Mesendoderm (in vitro differentiated cells): Measurements from ENCODE around the gene FOSB.

ENCODE experiments used
- DNase-seq: peaks from one replicate; pipeline ENCODE4 v3.0.0; 2013
- H2AK5ac ChIP-seq: 2 replicates; pipeline ENCODE4 v1.6.1; 2013; ENCODE audit warnings: low read length, inconsistent platforms
- H2BK120ac ChIP-seq: 2 replicates; pipeline ENCODE4 v1.6.1; 2013; ENCODE audit warnings: low read depth, mild to moderate bottlenecking, low read length, moderate library complexity, mixed read lengths
- H2BK15ac ChIP-seq: replicated peaks from 2 replicates; pipeline ENCODE4 v1.6.1; 2013; ENCODE audit warnings: low read depth, mild to moderate bottlenecking, moderate library complexity
- H2BK5ac ChIP-seq: 2 replicates; pipeline ENCODE4 v1.6.1; 2013; ENCODE audit warnings: low read length, inconsistent platforms
- H3K18ac ChIP-seq: 2 replicates; pipeline ENCODE4 v1.6.1; 2013; ENCODE audit warnings: mild to moderate bottlenecking, low read length, mixed read lengths
- H3K23ac ChIP-seq: one replicate; pipeline ENCODE4 v1.6.1; 2013; ENCODE audit warnings: low read length
- H3K27ac ChIP-seq: 2 replicates; pipeline ENCODE4 v1.5.1; 2013; ENCODE audit warnings: low read depth, mild to moderate bottlenecking, inconsistent platforms, low read length, moderate library complexity
- H3K27me3 ChIP-seq: 2 replicates; pipeline ENCODE4 v1.6.1; 2013; ENCODE audit warnings: low read length, control low read depth, mild to moderate bottlenecking, inconsistent platforms; ENCODE audit not compliant: insufficient read depth, poor library complexity
- H3K36me3 ChIP-seq: 2 replicates; pipeline ENCODE4 v1.6.1; 2013; ENCODE audit warnings: low read length, inconsistent platforms; ENCODE audit not compliant: control insufficient read depth, insufficient read depth
- H3K4ac ChIP-seq: one replicate; pipeline ENCODE4 v1.6.1; 2013; ENCODE audit warnings: low read depth, mild to moderate bottlenecking, low read length, moderate library complexity
- H3K4me1 ChIP-seq: 2 replicates; pipeline ENCODE4 v1.6.1; 2013; ENCODE audit warnings: low read depth, low read length, inconsistent platforms; ENCODE audit not compliant: control insufficient read depth
- H3K4me2 ChIP-seq: 2 replicates; pipeline ENCODE4 v1.6.1; 2013; ENCODE audit warnings: low read length
- H3K4me3 ChIP-seq: 2 replicates; pipeline ENCODE4 v1.5.1; 2013; ENCODE audit warnings: mild to moderate bottlenecking, low read length
- H3K56ac ChIP-seq: one replicate; pipeline ENCODE4 v1.6.1; 2013; ENCODE audit warnings: low read length
- H3K79me1 ChIP-seq: 2 replicates; pipeline ENCODE4 v1.6.1; 2013; ENCODE audit warnings: low read length, inconsistent platforms
- H3K79me2 ChIP-seq: 2 replicates; pipeline ENCODE4 v1.6.1; 2013; ENCODE audit warnings: mild to moderate bottlenecking, low read length; ENCODE audit not compliant: control insufficient read depth, insufficient read depth
- H3K9ac ChIP-seq: 2 replicates; pipeline ENCODE4 v1.6.1; 2013; ENCODE audit warnings: low read length, inconsistent platforms
- H4K5ac ChIP-seq: one replicate; pipeline ENCODE4 v1.6.1; 2013; ENCODE audit warnings: low read length
- H4K8ac ChIP-seq: one replicate; pipeline ENCODE4 v1.6.1; 2013; ENCODE audit warnings: low read depth, mild to moderate bottlenecking, control low read depth, low read length, moderate library complexity
- WGBS: extraction: QIAGEN DNeasy Blood & Tissue Kit; methylation state at CpG from one replicate; pipeline ENCODE4 v1.1.7; 2013; ENCODE audit warnings: low lambda C conversion rate, missing lambda C conversion rate; ENCODE audit not compliant: insufficient coverage; ENCODE audit errors: extremely low coverage; 5-methylcytosine and 5-hydroxymethylcytosine counted together

Gene FOSB

DNA sequence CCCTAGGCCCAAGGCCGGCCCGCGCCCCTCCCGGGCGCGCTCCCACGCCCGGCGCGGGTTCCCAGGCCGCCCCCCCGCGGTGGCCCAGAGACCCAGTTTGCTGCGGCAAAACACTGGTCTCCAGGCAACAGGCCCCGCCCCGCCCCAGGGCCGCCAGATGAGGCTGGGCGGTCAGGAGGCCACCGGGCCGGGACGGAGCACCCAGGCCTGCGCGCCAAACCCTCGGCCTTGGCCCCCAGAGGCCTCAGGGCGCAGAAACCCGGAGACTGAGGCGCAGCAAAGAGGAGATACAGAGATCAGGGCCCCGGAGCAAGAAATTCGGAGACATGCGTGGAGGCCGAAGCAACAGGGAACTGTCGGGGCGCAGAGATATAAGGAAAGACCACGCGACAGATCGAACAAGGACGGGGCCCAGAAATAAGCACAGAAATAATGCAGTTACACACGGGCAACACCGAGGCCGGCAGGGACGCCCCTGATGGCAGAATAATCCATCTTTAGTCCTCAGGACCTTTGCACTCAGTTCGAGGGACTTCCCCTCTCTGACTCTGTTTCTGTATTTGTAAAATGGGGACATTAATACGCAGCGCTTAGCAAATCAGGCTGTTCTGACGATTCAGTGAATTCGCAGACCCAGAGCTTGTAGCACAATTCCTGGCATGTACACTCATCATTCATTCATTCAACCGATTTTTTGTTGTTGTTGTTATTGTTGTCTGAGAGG is 23.3 kb upstream of the FOSB start:
- Histone ChIP-seq H3K27ac (peak overlapping the region; percentile 68), H2AK5ac (no peak overlapping the region), H3K4me2 (peak overlapping the region; percentile 30), H2BK15ac (no peak overlapping the region), H3K4me3 (no peak overlapping the region), H3K79me2 (no peaks in the 10 kb centered on the region), H2BK120ac (no peak overlapping the region), H4K5ac (peak overlapping the region; percentile 81), H3K27me3 (no peaks in the 10 kb centered on the region), H3K56ac (peak overlapping the region; percentile 90), H3K4me1 (peaks cover 5% of the 10 kb centered on the region), H3K18ac (peak overlapping the region; percentile 78), H3K9ac (peak overlapping the region; percentile 62), H4K8ac (no peak overlapping the region), H3K36me3 (no peaks in the 10 kb centered on the region), H2BK5ac (no peak overlapping the region), H3K4ac (no peak overlapping the region), H3K79me1 (no peaks in the 10 kb centered on the region), H3K23ac (no peak overlapping the region)
- DNase-seq, result peak; percentile 94
- WGBS, result no CpG with 5 or more reads among the region's 47 CpGs

DNA sequence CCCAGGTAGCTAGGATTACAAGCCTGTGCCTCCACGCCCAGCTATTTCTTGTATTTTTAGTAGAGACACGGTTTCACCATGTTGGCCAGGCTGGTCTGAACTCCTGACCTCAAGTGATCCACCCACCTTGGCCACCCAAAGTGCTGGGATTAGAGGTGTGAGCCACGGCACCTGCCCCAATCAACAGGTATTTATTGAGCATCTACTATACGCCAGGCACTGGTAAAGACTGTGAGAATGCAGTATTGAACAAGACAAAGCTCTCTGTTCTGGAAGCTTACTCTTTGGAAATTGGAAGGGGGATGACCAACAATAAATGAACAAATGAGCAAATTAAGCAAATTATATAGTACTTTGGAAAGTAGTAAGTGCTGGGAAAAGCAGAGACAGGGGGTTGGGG is 22.7 kb upstream of the FOSB start:
- no CpG with 5 or more reads among the region's 4 CpGs for WGBS
- H4K5ac ChIP-seq, result no peak overlapping the region
- no peak overlapping the region for H3K4ac ChIP-seq
- H2BK120ac ChIP-seq, result no peak overlapping the region
- peak overlapping the region; percentile 90 for H3K56ac ChIP-seq
- H3K27me3 ChIP-seq, result no peaks in the 10 kb centered on the region
- H3K27ac ChIP-seq, result no peak overlapping the region
- H3K9ac ChIP-seq, result no peak overlapping the region
- peaks cover 5% of the 10 kb centered on the region for H3K4me1 ChIP-seq
- no peak overlapping the region for H2BK5ac ChIP-seq
- no peaks in the 10 kb centered on the region for H3K36me3 ChIP-seq
- no peak overlapping the region for H2AK5ac ChIP-seq
- no peak overlapping the region for H3K4me2 ChIP-seq
- H4K8ac ChIP-seq, result no peak overlapping the region
- no peaks in the 10 kb centered on the region for H3K79me1 ChIP-seq
- DNase-seq, result no peak
- no peak overlapping the region for H3K23ac ChIP-seq
- no peaks in the 10 kb centered on the region for H3K79me2 ChIP-seq
- H2BK15ac ChIP-seq, result no peak overlapping the region
- H3K18ac ChIP-seq, result no peak overlapping the region
- no peak overlapping the region for H3K4me3 ChIP-seq

DNA sequence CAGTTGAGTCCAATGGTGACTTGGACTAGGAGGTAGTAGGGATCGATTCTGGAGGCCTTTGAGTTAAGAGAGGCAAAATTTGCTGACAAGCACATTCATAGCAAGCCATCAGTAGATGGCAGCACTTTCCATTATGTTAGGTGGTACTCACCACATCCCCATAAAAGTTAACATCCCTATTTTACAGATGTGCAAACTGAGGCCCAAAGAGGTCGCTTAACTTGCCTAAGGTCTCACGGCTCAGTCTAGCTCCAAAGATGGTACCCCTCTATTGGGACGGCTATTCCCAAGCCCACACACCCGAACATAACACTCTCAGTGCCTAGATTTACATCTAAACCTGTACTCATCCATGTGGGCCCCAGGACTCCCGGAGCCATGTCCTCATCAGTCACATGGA is 21.5 kb upstream of the FOSB start:
- no peak overlapping the region for H3K4me2 ChIP-seq
- H2AK5ac ChIP-seq, result no peak overlapping the region
- no peaks in the 10 kb centered on the region for H3K27me3 ChIP-seq
- H3K23ac ChIP-seq, result no peak overlapping the region
- no peak overlapping the region for H3K27ac ChIP-seq
- H2BK120ac ChIP-seq, result no peak overlapping the region
- no peak overlapping the region for H4K8ac ChIP-seq
- no peak overlapping the region for H3K9ac ChIP-seq
- no peaks in the 10 kb centered on the region for H3K79me2 ChIP-seq
- H4K5ac ChIP-seq, result no peak overlapping the region
- peak; percentile 77 for DNase-seq
- no peaks in the 10 kb centered on the region for H3K79me1 ChIP-seq
- no peak overlapping the region for H3K18ac ChIP-seq
- H3K56ac ChIP-seq, result no peak overlapping the region
- no peak overlapping the region for H2BK5ac ChIP-seq
- H2BK15ac ChIP-seq, result no peak overlapping the region
- H3K4me1 ChIP-seq, result peaks cover 5% of the 10 kb centered on the region
- H3K4me3 ChIP-seq, result no peak overlapping the region
- no peak overlapping the region for H3K4ac ChIP-seq
- WGBS, result no CpG with 5 or more reads among the region's 6 CpGs
- H3K36me3 ChIP-seq, result no peaks in the 10 kb centered on the region

DNA sequence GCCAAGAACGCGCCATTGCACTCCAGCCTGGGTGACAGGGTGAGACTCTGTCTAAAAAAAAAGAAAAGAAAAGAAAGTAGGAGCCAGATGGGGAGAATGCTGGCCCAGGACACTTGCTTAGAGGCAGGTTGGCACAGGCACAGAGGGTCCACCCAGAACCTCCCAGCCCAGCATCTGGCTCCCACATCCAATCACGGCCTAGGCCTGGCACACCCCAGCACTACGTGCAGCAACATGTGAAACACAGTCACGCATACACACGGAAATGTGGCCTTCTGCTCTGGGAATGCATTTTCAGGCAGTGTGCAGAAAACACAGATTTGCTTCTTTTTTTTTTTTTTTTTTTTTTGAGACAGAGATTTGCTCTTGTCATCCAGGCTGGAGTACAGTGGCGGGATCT is 20.9 kb upstream of the FOSB start:
- no peak overlapping the region for H3K4ac ChIP-seq
- no peak overlapping the region for H4K8ac ChIP-seq
- H3K9ac ChIP-seq, result no peak overlapping the region
- no peak overlapping the region for H3K18ac ChIP-seq
- no peak overlapping the region for H3K56ac ChIP-seq
- WGBS, result no CpG with 5 or more reads among the region's 7 CpGs
- no peak overlapping the region for H2BK5ac ChIP-seq
- no peak overlapping the region for H3K27ac ChIP-seq
- no peak overlapping the region for H2BK120ac ChIP-seq
- H3K79me2 ChIP-seq, result no peaks in the 10 kb centered on the region
- no peaks in the 10 kb centered on the region for H3K79me1 ChIP-seq
- no peak overlapping the region for H2BK15ac ChIP-seq
- H3K4me3 ChIP-seq, result no peak overlapping the region
- no peak overlapping the region for H2AK5ac ChIP-seq
- no peak overlapping the region for H3K4me2 ChIP-seq
- no peak overlapping the region for H4K5ac ChIP-seq
- H3K27me3 ChIP-seq, result no peaks in the 10 kb centered on the region
- H3K36me3 ChIP-seq, result no peaks in the 10 kb centered on the region
- peaks cover 5% of the 10 kb centered on the region for H3K4me1 ChIP-seq
- H3K23ac ChIP-seq, result no peak overlapping the region
- no peak for DNase-seq

GRCh38 chr19:45448425-45448756 is 19.4 kb upstream of the FOSB start:
- no peak overlapping the region for H3K27ac ChIP-seq
- no peak overlapping the region for H3K56ac ChIP-seq
- WGBS, result no CpG with 5 or more reads among the region's 3 CpGs

GRCh38 chr19:45448887-45449299 is 18.9 kb upstream of the FOSB start:
- Histone ChIP-seq H4K5ac (no peak overlapping the region), H2BK5ac (no peak overlapping the region), H3K23ac (no peak overlapping the region), H3K27me3 (no peaks in the 10 kb centered on the region), H3K9ac (no peak overlapping the region), H3K79me2 (no peaks in the 10 kb centered on the region), H2BK120ac (no peak overlapping the region), H3K4me2 (no peak overlapping the region), H2AK5ac (no peak overlapping the region), H3K56ac (no peak overlapping the region), H4K8ac (no peak overlapping the region), H3K4me1 (peaks cover 2% of the 10 kb centered on the region), H3K36me3 (no peaks in the 10 kb centered on the region), H3K18ac (no peak overlapping the region), H3K27ac (no peak overlapping the region), H3K79me1 (no peaks in the 10 kb centered on the region), H3K4me3 (no peak overlapping the region), H3K4ac (no peak overlapping the region), H2BK15ac (no peak overlapping the region)
- no peak for DNase-seq
- no CpG with 5 or more reads among the region's 7 CpGs for WGBS

More at GRCh38 chr19:45448425-45448756, 19.4 kb upstream of the FOSB start:
- no peak overlapping the region for H2BK5ac ChIP-seq
- no peak overlapping the region for H3K4ac ChIP-seq
- H2BK120ac ChIP-seq, result no peak overlapping the region
- H3K36me3 ChIP-seq, result no peaks in the 10 kb centered on the region
- peaks cover 2% of the 10 kb centered on the region for H3K4me1 ChIP-seq
- H2AK5ac ChIP-seq, result no peak overlapping the region
- no peaks in the 10 kb centered on the region for H3K79me1 ChIP-seq
- no peak overlapping the region for H3K4me3 ChIP-seq
- no peak overlapping the region for H3K9ac ChIP-seq
- H2BK15ac ChIP-seq, result no peak overlapping the region
- no peak for DNase-seq
- H4K8ac ChIP-seq, result no peak overlapping the region
- H3K23ac ChIP-seq, result no peak overlapping the region
- no peaks in the 10 kb centered on the region for H3K79me2 ChIP-seq
- H3K27me3 ChIP-seq, result no peaks in the 10 kb centered on the region
- H3K18ac ChIP-seq, result no peak overlapping the region
- H3K4me2 ChIP-seq, result no peak overlapping the region
- H4K5ac ChIP-seq, result no peak overlapping the region
